A549 (cell line): ENCODE measurements around the gene TYRO3. TPM values are rescaled to one million over a fixed set of nuclear protein-coding genes. Genes with fewer than 3 reads are reported as not detected.

Source experiments
- ATAC-seq, 2 experiments: fragments of 200-7000 bp in 1 of 2; fragments of >200 bp in 1 of 2; cut with Nextera tagmentation in 1 of 2; cut with Tn5 transposase in 1 of 2; 3 replicates each; pipeline versions ENCODE4 v1.8.0 to v1.9.1; 2018 to 2020; ENCODE audit warnings: mild to moderate bottlenecking in 1 of 2, moderate library complexity in 1 of 2
- CTCF ChIA-PET: fragments of 300-600 bp; sonication (Branson Sonifier 250); formaldehyde crosslinking; extraction: SDS; loops from one replicate; lab custom pipeline; 2021; ENCODE audit warnings: antibody characterized with exemption, inconsistent platforms; lab: Yijun Ruan, JAX
- POLR2A ChIA-PET: fragments of 350-600 bp; formaldehyde crosslinking; extraction: SDS; loops from one replicate; lab custom pipeline; 2021; ENCODE audit warnings: antibody characterized with exemption, inconsistent platforms; lab: Yijun Ruan, JAX
- DNase-seq, 2 experiments: peaks; one replicate each; pipeline versions ENCODE4 v3.0.0 to v3.0.0-alpha.2; 2011 to 2016; ENCODE audit warnings: low read depth in 1 of 2, low spot score in 1 of 2
- FAIRE-seq: peaks from 2 replicates; lab custom pipeline; 2011; peaks lifted over from hg19 to GRCh38; lab: Jason Lieb, UNC
- H3K27ac ChIP-seq, 2 experiments: fragments of >200 bp; sonication (Bioruptor Twin); formaldehyde crosslinking; 3 replicates each; pipeline ENCODE4 v1.5.1; 2016 to 2017
- H3K4me1 ChIP-seq: fragments of >200 bp; sonication (Bioruptor Twin); formaldehyde crosslinking; 3 replicates; pipeline ENCODE4 v1.6.1; 2016
- H3K4me2 ChIP-seq: fragments of >200 bp; sonication (Bioruptor Twin); formaldehyde crosslinking; 3 replicates; pipeline ENCODE4 v1.6.1; 2016
- H3K4me3 ChIP-seq: fragments of >200 bp; sonication (Bioruptor Twin); formaldehyde crosslinking; 3 replicates; pipeline ENCODE4 v1.5.1; 2016
- H3K9me3 ChIP-seq: fragments of >200 bp; sonication (Bioruptor Twin); formaldehyde crosslinking; 3 replicates; pipeline ENCODE4 v1.6.1; 2016
- CBX2 ChIP-seq: fragments of 200-600 bp; sonication (generic); IDR thresholded peaks from 2 replicates; pipeline ENCODE4 v1.6.1; 2016; ENCODE audit warnings: low read depth, mild to moderate bottlenecking, borderline replicate concordance
- CHD2 ChIP-seq: fragments of 150-350 bp; IDR thresholded peaks from 2 replicates; pipeline ENCODE4 v1.6.1; 2014; ENCODE audit warnings: low read length; ENCODE audit not compliant: partially characterized antibody
- CHD4 ChIP-seq: fragments of 200-600 bp; sonication (generic); IDR thresholded peaks from 2 replicates; pipeline ENCODE4 v1.6.1; 2016; ENCODE audit warnings: antibody characterized with exemption, mild to moderate bottlenecking, borderline replicate concordance
- CTCF ChIP-seq: fragments of >200 bp; sonication (Bioruptor Twin); formaldehyde crosslinking; IDR thresholded peaks from 3 replicates; pipeline ENCODE4 v1.5.1; 2016
- FOSL2 ChIP-seq, 2 experiments: fragments of 450-650 bp in 1 of 2; fragments of >200 bp in 1 of 2; sonication (Bioruptor Twin) in 1 of 2; formaldehyde crosslinking; IDR thresholded peaks; 2 replicates each; pipeline versions ENCODE4 v1.5.0 to v1.6.1; 2016 to 2020; ENCODE audit warnings: mild to moderate bottlenecking in 1 of 2, moderate library complexity in 1 of 2
- GATA3 ChIP-seq: IDR thresholded peaks from 2 replicates; pipeline ENCODE4 v1.6.1; 2012; ENCODE audit warnings: borderline replicate concordance
- JUN ChIP-seq, 2 experiments: fragments of >200 bp; sonication (Bioruptor Twin); formaldehyde crosslinking; IDR thresholded peaks; 2 replicates in 1 of 2; 3 replicates in 1 of 2; pipeline ENCODE4 v1.6.1; 2016 to 2017
- KDM5A ChIP-seq: fragments of 200-600 bp; sonication (generic); IDR thresholded peaks from 2 replicates; pipeline ENCODE4 v1.6.1; 2016; ENCODE audit warnings: antibody characterized with exemption, mild to moderate bottlenecking
- NPAS2 ChIP-seq: fragments of 250-450 bp; sonication (Bioruptor Pico); IDR thresholded peaks from 2 replicates; pipeline ENCODE4 v1.8.0; 2022; ENCODE audit warnings: mild to moderate bottlenecking, moderate library complexity, borderline replicate concordance
- NR3C1 ChIP-seq: fragments of >200 bp; sonication (Bioruptor Twin); formaldehyde crosslinking; IDR thresholded peaks from 3 replicates; pipeline ENCODE4 v1.6.1; 2017
- REST ChIP-seq: fragments of 200-600 bp; sonication (generic); IDR thresholded peaks from 2 replicates; pipeline ENCODE4 v1.6.1; 2016; ENCODE audit warnings: antibody characterized with exemption, mild to moderate bottlenecking, moderate library complexity
- RFX5 ChIP-seq: fragments of 450-650 bp; IDR thresholded peaks from 2 replicates; pipeline ENCODE4 v1.7.1; 2014; ENCODE audit warnings: antibody characterized with exemption, mild to moderate bottlenecking, moderate library complexity
- ZSCAN20 ChIP-seq: fragments of 250-450 bp; sonication (Bioruptor Pico); IDR thresholded peaks from 2 replicates; pipeline ENCODE4 v1.8.0; 2022; ENCODE audit warnings: mild to moderate bottlenecking, moderate library complexity
- WGBS: methylation state at CpG from one replicate; pipeline ENCODE4 v1.1.6; 2017; ENCODE audit errors: missing lambda C conversion rate; 5-methylcytosine and 5-hydroxymethylcytosine counted together
- polyA plus RNA-seq, 4 experiments: library from polyadenylated mRNA; depleted of rRNA in 3 of 4; stranded (reverse); fragments of >200 nt; fragmentation: RNase III in 1 of 4; extraction: RNeasy Plus Mini Kit Qiagen cat#74134 plus additional on column Dnase treatment in 1 of 4; gene quantifications; 2 replicates in 3 of 4; 3 replicates in 1 of 4; pipeline ENCODE4 v1.2.3, GENCODE V29; 2011 to 2017
- TF ChIP-seq, protein P1 (sequence below): IDR thresholded peaks from 2 replicates; pipeline ENCODE4 v1.6.1; 2012; ENCODE audit warnings: low read depth, borderline replicate concordance
- TF ChIP-seq, protein P2 (sequence below): fragments of 150-350 bp; IDR thresholded peaks from 2 replicates; pipeline ENCODE4 v1.6.1; 2014; ENCODE audit warnings: low read depth, mild to moderate bottlenecking, low read length
- TF ChIP-seq, protein P3 (sequence below): fragments of >200 bp; sonication (Bioruptor Twin); formaldehyde crosslinking; IDR thresholded peaks from 3 replicates; pipeline ENCODE4 v1.6.1; 2016

Gene TYRO3
- polyA plus RNA-seq, 2 of the 4 experiments (the other 2 are of a cell fraction), result 7.6 to 8.1 TPM

- TF ChIP-seq REST (no peak), JUN (IDR thresholded peaks at IDR 0.05) (no peak), KDM5A (no peak), CHD2 (no peak), CBX2 (no peak)
- TF ChIP-seq, protein P1, sequence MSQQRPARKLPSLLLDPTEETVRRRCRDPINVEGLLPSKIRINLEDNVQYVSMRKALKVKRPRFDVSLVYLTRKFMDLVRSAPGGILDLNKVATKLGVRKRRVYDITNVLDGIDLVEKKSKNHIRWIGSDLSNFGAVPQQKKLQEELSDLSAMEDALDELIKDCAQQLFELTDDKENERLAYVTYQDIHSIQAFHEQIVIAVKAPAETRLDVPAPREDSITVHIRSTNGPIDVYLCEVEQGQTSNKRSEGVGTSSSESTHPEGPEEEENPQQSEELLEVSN, result no peak
Observed at GRCh38 chr15:41517895-41518449, 41.0 kb upstream of the TYRO3 start (continued).

GRCh38 chr15:41520636-41521035 is 38.4 kb upstream of the TYRO3 start:
- no peak overlapping the region for H3K27ac ChIP-seq
- ChIA-PET POLR2A (interaction anchor here (1.7 kb wide), 1 partner anchor 24 kb away, joined by 9 read pairs; the partner anchor contains the start of gene RPAP1), CTCF (no interaction called here)
- 92% methylated on average over 16 of the region's 17 CpGs for WGBS
- no peak overlapping the region for H3K4me2 ChIP-seq
- H3K9me3 ChIP-seq, result no peaks in the 10 kb centered on the region
- DNase-seq (no peak), ATAC-seq (no peak), FAIRE-seq (no peak)
- TF ChIP-seq, protein P2, sequence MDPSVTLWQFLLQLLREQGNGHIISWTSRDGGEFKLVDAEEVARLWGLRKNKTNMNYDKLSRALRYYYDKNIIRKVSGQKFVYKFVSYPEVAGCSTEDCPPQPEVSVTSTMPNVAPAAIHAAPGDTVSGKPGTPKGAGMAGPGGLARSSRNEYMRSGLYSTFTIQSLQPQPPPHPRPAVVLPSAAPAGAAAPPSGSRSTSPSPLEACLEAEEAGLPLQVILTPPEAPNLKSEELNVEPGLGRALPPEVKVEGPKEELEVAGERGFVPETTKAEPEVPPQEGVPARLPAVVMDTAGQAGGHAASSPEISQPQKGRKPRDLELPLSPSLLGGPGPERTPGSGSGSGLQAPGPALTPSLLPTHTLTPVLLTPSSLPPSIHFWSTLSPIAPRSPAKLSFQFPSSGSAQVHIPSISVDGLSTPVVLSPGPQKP, result no peak
- no peak for TF ChIP-seq NR3C1
- TF ChIP-seq RFX5, result no peak
- TF ChIP-seq CHD4, result no peak
- TF ChIP-seq CTCF, result no peak
- TF ChIP-seq KDM5A, result no peak
- TF ChIP-seq ZSCAN20 (CRISPR knock-in tag), result no peak
- no peak for TF ChIP-seq NPAS2
- no peak for TF ChIP-seq CBX2
- TF ChIP-seq FOSL2 (IDR thresholded peaks at IDR 0.05), result no peak
- no peak for TF ChIP-seq FOSL2 (CRISPR knock-in tag; IDR thresholded peaks at IDR 0.05)
- TF ChIP-seq GATA3, result no peak
- TF ChIP-seq, protein P3, sequence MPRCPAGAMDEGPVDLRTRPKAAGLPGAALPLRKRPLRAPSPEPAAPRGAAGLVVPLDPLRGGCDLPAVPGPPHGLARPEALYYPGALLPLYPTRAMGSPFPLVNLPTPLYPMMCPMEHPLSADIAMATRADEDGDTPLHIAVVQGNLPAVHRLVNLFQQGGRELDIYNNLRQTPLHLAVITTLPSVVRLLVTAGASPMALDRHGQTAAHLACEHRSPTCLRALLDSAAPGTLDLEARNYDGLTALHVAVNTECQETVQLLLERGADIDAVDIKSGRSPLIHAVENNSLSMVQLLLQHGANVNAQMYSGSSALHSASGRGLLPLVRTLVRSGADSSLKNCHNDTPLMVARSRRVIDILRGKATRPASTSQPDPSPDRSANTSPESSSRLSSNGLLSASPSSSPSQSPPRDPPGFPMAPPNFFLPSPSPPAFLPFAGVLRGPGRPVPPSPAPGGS, result no peak
- H3K4me1 ChIP-seq, result no peaks in the 10 kb centered on the region
- no peak overlapping the region for H3K4me3 ChIP-seq
